Neural crest cell (in vitro differentiated cells): Measurements from ENCODE around the gene FIP1L1. TPM values are rescaled to one million over a fixed set of nuclear protein-coding genes. Genes with fewer than 3 reads are reported as not detected.

ENCODE experiments used
- DNase-seq: peaks from one replicate; pipeline ENCODE4 v3.0.0; 2021; ENCODE audit warnings: low read depth, mixed read lengths, low spot score
- H3K27ac Mint-ChIP-seq: one replicate; pipeline ENCODE4 v1.8.0; 2021; ENCODE audit warnings: mild to moderate bottlenecking, mixed read lengths; ENCODE audit not compliant: unreplicated experiment
- H3K27me3 Mint-ChIP-seq: 2 replicates; pipeline ENCODE4 v1.8.0; 2021; ENCODE audit warnings: low read depth, mild to moderate bottlenecking, mixed read lengths
- H3K36me3 Mint-ChIP-seq: 2 replicates; pipeline ENCODE4 v1.8.0; 2021; ENCODE audit warnings: low read depth, mild to moderate bottlenecking, mixed read lengths
- H3K4me1 Mint-ChIP-seq: 2 replicates; pipeline ENCODE4 v1.8.0; 2021; ENCODE audit warnings: mixed read lengths
- H3K4me3 Mint-ChIP-seq: one replicate; pipeline ENCODE4 v1.8.0; 2021; ENCODE audit warnings: mild to moderate bottlenecking, mixed read lengths
- H3K9me3 Mint-ChIP-seq: 2 replicates; pipeline ENCODE4 v1.8.0; 2021; ENCODE audit warnings: mixed read lengths
- CTCF ChIP-seq: fragments of 200-600 bp; sonication (generic); conservative IDR thresholded peaks from 2 replicates; pipeline ENCODE4 v1.5.0; 2021; ENCODE audit warnings: antibody characterized with exemption, mild to moderate bottlenecking
- total RNA-seq: library from RNA; stranded (reverse); gene quantifications from 2 replicates; pipeline ENCODE4 v1.2.1, GENCODE V29; 2021

FIP1L1 gene
- total RNA-seq, 1 donor from 2014 or later: 67.1 TPM

DNA sequence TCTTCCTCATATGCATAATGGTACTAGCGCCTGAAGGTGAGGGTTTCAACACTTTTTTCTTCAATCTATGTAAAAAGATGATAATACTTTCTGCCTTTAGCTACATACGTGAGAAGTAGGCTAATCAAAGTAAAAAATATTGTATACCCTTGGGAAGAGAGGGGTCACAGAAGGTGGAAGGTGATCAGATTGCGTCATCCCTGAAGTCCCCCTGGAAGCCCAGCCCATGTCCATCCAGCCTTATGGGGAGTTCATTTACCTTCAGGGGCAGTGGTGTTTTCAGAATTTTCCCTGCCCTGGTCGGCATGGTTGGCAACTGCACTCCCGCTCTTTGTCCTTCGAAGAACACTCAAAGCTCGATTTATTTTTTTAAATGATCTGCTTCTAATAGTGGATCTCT is 129.6 kb downstream of the FIP1L1 start:
- Mint-ChIP-seq H3K4me3 (no peak overlapping the region), H3K4me1 (no peaks in the 10 kb centered on the region), H3K36me3 (no peaks in the 10 kb centered on the region), H3K9me3 (no peaks in the 10 kb centered on the region), H3K27me3 (no peaks in the 10 kb centered on the region), H3K27ac (no peak overlapping the region)
- no peak for TF ChIP-seq CTCF
- DNase-seq: no peak

- H3K4me3 Mint-ChIP-seq: no peak overlapping the region
- no peaks in the 10 kb centered on the region for H3K9me3 Mint-ChIP-seq
- H3K36me3 Mint-ChIP-seq: no peaks in the 10 kb centered on the region
- no peaks in the 10 kb centered on the region for H3K4me1 Mint-ChIP-seq
- no peaks in the 10 kb centered on the region for H3K27me3 Mint-ChIP-seq
- DNase-seq: no peak
- TF ChIP-seq CTCF: no peak
- no peak overlapping the region for H3K27ac Mint-ChIP-seq
Measured at GRCh38 chr4:53507671-53508286, 130.3 kb downstream of the FIP1L1 start.

DNA sequence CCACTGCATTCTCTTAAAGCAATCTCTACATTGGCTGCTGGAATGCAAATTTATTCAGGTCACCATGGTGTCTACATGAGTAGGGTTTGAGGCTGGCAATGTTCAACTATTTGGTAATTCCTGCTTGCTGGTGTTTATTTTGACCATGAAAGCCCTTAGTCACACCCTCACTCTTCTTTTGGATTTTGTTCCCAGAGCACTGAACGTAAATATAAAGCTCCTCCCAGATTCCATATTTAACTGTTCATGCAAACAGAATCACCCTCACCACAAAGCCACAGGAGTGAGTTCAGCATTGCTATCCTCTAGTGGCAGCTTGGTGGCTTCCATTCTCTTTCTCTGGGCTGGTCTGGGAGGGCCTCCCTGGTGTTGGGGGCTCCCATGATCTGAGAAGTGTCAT is 131.0 kb downstream of the FIP1L1 start:
- DNase-seq: no peak
- Mint-ChIP-seq H3K36me3 (no peaks in the 10 kb centered on the region), H3K4me3 (no peak overlapping the region), H3K4me1 (no peaks in the 10 kb centered on the region), H3K27me3 (no peaks in the 10 kb centered on the region), H3K27ac (no peak overlapping the region), H3K9me3 (no peaks in the 10 kb centered on the region)
- TF ChIP-seq CTCF: no peak

DNA sequence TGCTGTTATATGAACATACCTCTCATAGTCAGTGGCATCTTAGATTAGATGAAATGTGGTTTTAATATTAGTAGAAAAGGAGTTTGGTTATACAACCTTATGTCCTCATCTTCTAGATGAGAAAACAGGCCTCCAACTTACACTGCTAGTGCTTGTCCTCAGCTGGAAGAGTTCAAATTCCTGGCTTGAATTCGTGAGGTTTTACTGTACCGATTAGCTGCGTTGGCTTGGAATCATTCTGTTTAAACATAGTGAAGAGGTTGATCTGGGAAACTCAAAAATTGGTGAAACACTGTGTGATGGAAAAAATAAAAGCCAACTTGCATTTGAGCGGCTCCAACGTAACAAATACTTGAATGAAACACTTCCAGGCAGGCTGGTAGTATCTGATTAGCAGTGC is 132.9 kb downstream of the FIP1L1 start:
- H3K27me3 Mint-ChIP-seq: no peaks in the 10 kb centered on the region
- H3K27ac Mint-ChIP-seq: no peak overlapping the region
- H3K4me3 Mint-ChIP-seq: no peak overlapping the region
- H3K4me1 Mint-ChIP-seq: no peaks in the 10 kb centered on the region
- DNase-seq: no peak
- peaks cover 2% of the 10 kb centered on the region for H3K9me3 Mint-ChIP-seq
- no peaks in the 10 kb centered on the region for H3K36me3 Mint-ChIP-seq
- no peak for TF ChIP-seq CTCF

Other genes starting within 250 kb of the FIP1L1 start
- gene SCFD2, start 11.6 kb upstream of the FIP1L1 start, total RNA-seq: 18.6 and 19.8 TPM in 2 replicates
- not detected in 2 replicates for gene LNX1, start 213.8 kb downstream of the FIP1L1 start, total RNA-seq